Ishikawa (cell line): ENCODE data around the gene C5orf58.

Source experiments
- EGR1 ChIP-seq: IDR thresholded peaks from 2 replicates; pipeline ENCODE4 v1.6.1; 2012
- RAD21 ChIP-seq: IDR thresholded peaks from 2 replicates; pipeline ENCODE4 v1.6.1; 2012; ENCODE audit warnings: low read depth
- TF ChIP-seq, protein P1 (sequence below): IDR thresholded peaks from 2 replicates; pipeline ENCODE4 v1.6.1; 2012; ENCODE audit warnings: low read depth, mild to moderate bottlenecking

GRCh38 chr5:170275376-170275994, 42.7 kb downstream of the C5orf58 start:
- no peak for TF ChIP-seq RAD21
- TF ChIP-seq, protein P1, sequence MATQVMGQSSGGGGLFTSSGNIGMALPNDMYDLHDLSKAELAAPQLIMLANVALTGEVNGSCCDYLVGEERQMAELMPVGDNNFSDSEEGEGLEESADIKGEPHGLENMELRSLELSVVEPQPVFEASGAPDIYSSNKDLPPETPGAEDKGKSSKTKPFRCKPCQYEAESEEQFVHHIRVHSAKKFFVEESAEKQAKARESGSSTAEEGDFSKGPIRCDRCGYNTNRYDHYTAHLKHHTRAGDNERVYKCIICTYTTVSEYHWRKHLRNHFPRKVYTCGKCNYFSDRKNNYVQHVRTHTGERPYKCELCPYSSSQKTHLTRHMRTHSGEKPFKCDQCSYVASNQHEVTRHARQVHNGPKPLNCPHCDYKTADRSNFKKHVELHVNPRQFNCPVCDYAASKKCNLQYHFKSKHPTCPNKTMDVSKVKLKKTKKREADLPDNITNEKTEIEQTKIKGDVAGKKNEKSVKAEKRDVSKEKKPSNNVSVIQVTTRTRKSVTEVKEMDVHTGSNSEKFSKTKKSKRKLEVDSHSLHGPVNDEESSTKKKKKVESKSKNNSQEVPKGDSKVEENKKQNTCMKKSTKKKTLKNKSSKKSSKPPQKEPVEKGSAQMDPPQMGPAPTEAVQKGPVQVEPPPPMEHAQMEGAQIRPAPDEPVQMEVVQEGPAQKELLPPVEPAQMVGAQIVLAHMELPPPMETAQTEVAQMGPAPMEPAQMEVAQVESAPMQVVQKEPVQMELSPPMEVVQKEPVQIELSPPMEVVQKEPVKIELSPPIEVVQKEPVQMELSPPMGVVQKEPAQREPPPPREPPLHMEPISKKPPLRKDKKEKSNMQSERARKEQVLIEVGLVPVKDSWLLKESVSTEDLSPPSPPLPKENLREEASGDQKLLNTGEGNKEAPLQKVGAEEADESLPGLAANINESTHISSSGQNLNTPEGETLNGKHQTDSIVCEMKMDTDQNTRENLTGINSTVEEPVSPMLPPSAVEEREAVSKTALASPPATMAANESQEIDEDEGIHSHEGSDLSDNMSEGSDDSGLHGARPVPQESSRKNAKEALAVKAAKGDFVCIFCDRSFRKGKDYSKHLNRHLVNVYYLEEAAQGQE, result no peak
- no peak for TF ChIP-seq EGR1
